GM23248 (cell line): ENCODE results near the gene FURIN. TPM values are rescaled to one million over a fixed set of nuclear protein-coding genes. Genes with fewer than 3 reads are reported as not detected.
"Not testable (repeated sequence)": the region's sequence is repeated elsewhere in the genome, so short reads cannot be mapped to it uniquely, and the experiment has no call there.

Experiments
- DNase-seq: peaks from one replicate; pipeline ENCODE4 v3.0.0-alpha.2; 2015
- H2AFZ ChIP-seq: fragments of 200-600 bp; sonication (generic); 2 replicates; pipeline ENCODE4 v1.6.1; 2016; ENCODE audit warnings: antibody characterized with exemption
- H3F3A ChIP-seq: fragments of 200-600 bp; sonication (generic); 2 replicates; pipeline ENCODE4 v1.6.1; 2016; ENCODE audit warnings: mild to moderate bottlenecking, antibody characterized with exemption, mixed run types; ENCODE audit not compliant: insufficient read depth
- H3K27ac ChIP-seq: fragments of 200-600 bp; sonication (generic); 2 replicates; pipeline ENCODE4 v1.5.1; 2016; ENCODE audit warnings: mild to moderate bottlenecking
- H3K27me3 ChIP-seq: fragments of 200-600 bp; sonication (generic); replicated peaks from 2 replicates; pipeline ENCODE4 v1.6.1; 2016; ENCODE audit warnings: mild to moderate bottlenecking; ENCODE audit not compliant: insufficient read depth
- H3K36me3 ChIP-seq: fragments of 200-600 bp; sonication (generic); 2 replicates; pipeline ENCODE4 v1.6.1; 2016; ENCODE audit warnings: low read depth, mild to moderate bottlenecking
- H3K4me1 ChIP-seq: fragments of 200-600 bp; sonication (generic); 2 replicates; pipeline ENCODE4 v1.6.1; 2016; ENCODE audit warnings: mild to moderate bottlenecking; ENCODE audit not compliant: insufficient read depth
- H3K4me2 ChIP-seq: fragments of 200-600 bp; sonication (generic); one replicate; pipeline ENCODE4 v1.6.1; 2016; ENCODE audit warnings: mild to moderate bottlenecking; ENCODE audit not compliant: unreplicated experiment
- H3K4me3 ChIP-seq: fragments of 200-600 bp; sonication (generic); 2 replicates; pipeline ENCODE4 v1.5.1; 2016; ENCODE audit warnings: mild to moderate bottlenecking
- H3K79me2 ChIP-seq: fragments of 200-600 bp; sonication (generic); 2 replicates; pipeline ENCODE4 v1.6.1; 2016; ENCODE audit warnings: mild to moderate bottlenecking; ENCODE audit not compliant: insufficient read depth
- H3K9ac ChIP-seq: fragments of 200-600 bp; sonication (generic); 2 replicates; pipeline ENCODE4 v1.6.1; 2016; ENCODE audit warnings: mild to moderate bottlenecking
- H3K9me2 ChIP-seq: fragments of 200-600 bp; sonication (generic); 2 replicates; pipeline ENCODE4 v1.6.1; 2016; ENCODE audit warnings: mixed run types, mild to moderate bottlenecking, moderate library complexity; ENCODE audit not compliant: insufficient read depth
- H3K9me3 ChIP-seq: fragments of 200-600 bp; sonication (generic); one replicate; pipeline ENCODE4 v1.6.1; 2017; ENCODE audit warnings: low read depth
- H4K20me1 ChIP-seq: fragments of 200-600 bp; sonication (generic); 2 replicates; pipeline ENCODE4 v1.6.0; 2016; ENCODE audit not compliant: insufficient read depth
- EZH2 ChIP-seq: fragments of 200-600 bp; sonication (generic); IDR thresholded peaks from 2 replicates; pipeline ENCODE4 v1.6.1; 2018; ENCODE audit warnings: antibody characterized with exemption, mild to moderate bottlenecking; ENCODE audit not compliant: insufficient read depth, poor library complexity, severe bottlenecking
- EZH2phosphoT487 ChIP-seq: fragments of 200-600 bp; sonication (generic); IDR thresholded peaks from 2 replicates; pipeline ENCODE4 v1.6.1; 2018; ENCODE audit warnings: antibody characterized with exemption, moderate library complexity, mild to moderate bottlenecking, low read depth; ENCODE audit not compliant: insufficient read depth
- WGBS, 2 experiments: methylation state at CpG; one replicate each; pipeline ENCODE4 v1.1.6; 2015 to 2017; ENCODE audit warnings: low lambda C conversion rate in 2 of 2, low coverage in 1 of 2; ENCODE audit errors: missing lambda C conversion rate in 2 of 2; 5-methylcytosine and 5-hydroxymethylcytosine counted together
- in situ Hi-C: fragments of 300-500 bp; cut with MboI; formaldehyde crosslinking; loops from 2 replicates; pipeline ENCODE4 v1.15.0; 2020
- polyA plus RNA-seq: library from polyadenylated mRNA; unstranded; fragments of >200 nt; fragmentation: Nextera tagmentation; extraction: Ambion mirVana; gene quantifications from 2 replicates; pipeline ENCODE4 v1.2.1, GENCODE V29; 2016
- total RNA-seq: library from RNA; depleted of rRNA; stranded (reverse); fragments of >200 nt; shearing (Covaris generic); gene quantifications from 2 replicates; pipeline ENCODE4 v1.2.3, GENCODE V29; 2014

FURIN gene
- total and polyA plus RNA-seq, 2 experiments from 2014 or later = 13.9 to 50.8 TPM

DNA sequence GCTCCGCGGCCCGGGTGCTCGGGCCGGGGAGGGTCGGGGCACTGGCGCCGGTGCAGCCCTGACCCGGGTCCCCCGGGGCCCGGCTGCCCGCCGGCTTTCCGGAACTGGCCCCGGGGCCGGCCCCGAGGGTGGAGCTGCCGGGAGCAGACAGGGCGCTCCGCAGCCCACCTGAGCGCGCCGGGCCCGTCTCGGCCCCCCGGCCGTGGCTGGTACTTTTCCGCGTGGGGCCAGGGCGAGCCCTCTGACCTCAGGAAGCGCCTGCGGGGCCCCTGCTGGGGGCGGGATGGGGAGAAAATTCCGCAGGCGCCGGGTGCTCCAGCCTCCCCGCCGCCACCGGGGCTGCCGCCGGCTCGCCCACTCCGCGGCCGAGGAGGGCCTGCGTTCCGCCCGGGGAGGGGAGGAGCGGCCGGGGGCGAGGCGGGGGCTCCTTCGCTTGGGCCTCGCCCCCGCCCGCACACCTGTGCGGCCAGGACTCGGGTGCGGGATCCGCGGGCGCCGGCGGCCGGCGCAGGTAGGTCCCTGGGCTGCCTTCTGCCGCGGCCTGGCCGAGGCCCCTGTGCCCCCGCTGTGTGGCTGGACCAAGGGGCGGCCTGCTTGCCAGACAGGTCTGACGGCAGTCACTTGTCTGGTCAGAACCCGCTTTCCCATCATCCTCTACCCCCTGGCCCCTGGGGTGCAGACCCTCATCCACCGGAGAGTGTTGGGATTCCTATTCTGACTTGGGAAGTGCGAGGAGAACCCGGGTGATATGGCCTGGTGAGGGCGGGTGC lies 3.5 kb downstream of the FURIN start:
- peaks cover 62% of the 10 kb centered on the region for H3K79me2 ChIP-seq

DNA sequence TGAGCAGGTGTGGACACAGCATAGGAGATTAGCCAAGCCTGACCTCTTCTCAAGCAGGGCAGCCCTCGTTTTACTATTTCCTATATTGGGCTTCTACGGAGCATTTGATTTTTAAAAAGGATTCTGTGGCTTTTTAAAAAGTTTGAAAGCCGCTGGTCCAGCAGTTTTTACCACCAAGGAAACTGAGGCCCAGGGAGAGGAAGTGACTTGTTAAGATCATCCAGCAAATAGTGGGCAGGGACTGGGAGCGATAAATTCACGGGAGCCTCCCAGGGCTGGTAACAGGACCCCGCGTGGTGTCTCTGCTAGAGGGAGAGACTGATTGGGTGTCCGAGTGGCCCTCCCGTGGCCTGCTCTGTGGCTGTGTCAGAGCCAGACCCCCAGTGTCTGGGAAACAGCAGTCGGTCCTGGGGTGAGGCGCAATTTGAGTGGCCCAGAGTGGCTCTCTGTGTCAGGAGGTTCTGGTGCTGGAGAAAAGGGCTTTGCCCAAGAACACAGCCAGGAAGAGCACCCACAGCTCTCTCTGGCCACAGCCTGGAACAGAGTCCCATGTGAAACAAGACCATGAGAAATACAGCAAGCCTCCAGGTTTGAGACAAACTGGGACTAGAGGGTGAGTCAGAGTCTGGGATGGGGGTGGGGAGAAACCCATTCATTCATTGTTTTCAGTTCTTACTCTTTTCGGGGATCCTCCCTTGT lies 4.2 kb downstream of the FURIN start:
- H3K36me3 ChIP-seq = no peaks in the 10 kb centered on the region; the same call in 1 of the 2 replicates
- peak overlapping the region; percentile 75 for H3K4me3 ChIP-seq
- peaks cover 24% of the 10 kb centered on the region for H3F3A ChIP-seq
- peaks cover 62% of the 10 kb centered on the region for H3K79me2 ChIP-seq
- H2AFZ ChIP-seq = peak overlapping the region; percentile 52
- peak overlapping the region; percentile 91 for H3K9ac ChIP-seq
- no peaks in the 10 kb centered on the region for H3K27me3 ChIP-seq
- no peaks in the 10 kb centered on the region for H3K9me2 ChIP-seq
- WGBS, 2 experiments = 6 to 12% methylated on average over 12 of the region's 12 CpGs
- peak; percentile 91 for DNase-seq
- H4K20me1 ChIP-seq = no peaks in the 10 kb centered on the region
- in situ Hi-C loops = no loop called here
- TF ChIP-seq EZH2 = no peak
- TF ChIP-seq EZH2phosphoT487 = no peak
- H3K27ac ChIP-seq = peak overlapping the region; percentile 90
- H3K4me1 ChIP-seq = peaks cover 40% of the 10 kb centered on the region
- H3K9me3 ChIP-seq = no peaks in the 10 kb centered on the region
- H3K4me2 ChIP-seq = peak overlapping the region; percentile 85

More for the DNA sequence above, 3.5 kb downstream of the FURIN start:
- DNase-seq = peak; percentile 55
- WGBS, 2 experiments = 1% methylated on average over 34 to 52 of the region's 77 CpGs
- H2AFZ ChIP-seq = peak overlapping the region; percentile 52
- no peaks in the 10 kb centered on the region for H3K27me3 ChIP-seq
- H3K4me1 ChIP-seq = peaks cover 40% of the 10 kb centered on the region
- H3K27ac ChIP-seq = peak overlapping the region; percentile 90
- H3K9ac ChIP-seq = peak overlapping the region; percentile 91
- TF ChIP-seq EZH2phosphoT487 (no peak), EZH2 (no peak)
- H3K9me2 ChIP-seq = no peaks in the 10 kb centered on the region
- H3K4me2 ChIP-seq = peak overlapping the region; percentile 85
- peaks cover 24% of the 10 kb centered on the region for H3F3A ChIP-seq
- no peaks in the 10 kb centered on the region; the same call in 1 of the 2 replicates for H3K36me3 ChIP-seq
- H3K9me3 ChIP-seq = no peaks in the 10 kb centered on the region
- in situ Hi-C loops = no loop called here
- H4K20me1 ChIP-seq = no peaks in the 10 kb centered on the region
- H3K4me3 ChIP-seq = peak overlapping the region; percentile 75

DNA sequence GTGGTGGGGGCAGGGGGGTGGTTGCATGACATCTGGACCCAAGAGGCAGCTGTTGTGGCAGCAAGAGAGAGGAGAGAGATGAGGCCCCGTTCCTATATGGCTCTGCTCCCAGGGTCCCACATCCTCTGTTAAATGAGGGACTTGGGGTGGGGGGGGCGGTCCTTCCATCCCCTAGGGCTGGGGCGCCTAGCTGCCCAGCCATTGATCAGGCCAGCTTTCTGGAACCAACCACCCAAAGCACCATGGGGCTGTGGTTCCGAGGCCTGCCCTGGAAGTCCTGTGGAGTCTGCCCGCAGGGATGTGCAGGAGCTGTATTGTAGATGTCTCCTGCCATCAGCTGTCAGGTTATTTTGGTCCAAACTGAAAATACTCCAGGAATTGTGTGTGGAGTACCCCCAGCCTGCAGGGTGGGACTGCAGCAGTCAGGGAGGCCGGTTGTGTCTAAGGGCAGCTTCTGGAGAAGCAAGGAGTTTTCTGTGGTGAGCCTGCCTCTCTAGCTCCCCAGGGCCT lies 5.2 kb downstream of the FURIN start:
- peak overlapping the region; percentile 91 for H3K9ac ChIP-seq
- H3K9me3 ChIP-seq = no peaks in the 10 kb centered on the region
- H3F3A ChIP-seq = peaks cover 24% of the 10 kb centered on the region
- peaks cover 40% of the 10 kb centered on the region for H3K4me1 ChIP-seq
- H3K4me3 ChIP-seq = peak overlapping the region; percentile 75
- peaks cover 4% of the 10 kb centered on the region; the same call in 1 of the 2 replicates for H3K36me3 ChIP-seq
- WGBS, 2 experiments = 73 to 77% methylated on average over 4 to 6 of the region's 6 CpGs
- H2AFZ ChIP-seq = no peak overlapping the region
- peak overlapping the region; percentile 90; the same call in 1 of the 2 replicates for H3K27ac ChIP-seq
- in situ Hi-C loops = no loop called here
- no peak for DNase-seq
- H3K27me3 ChIP-seq = no peaks in the 10 kb centered on the region
- H3K4me2 ChIP-seq = peak overlapping the region; percentile 85
- H3K9me2 ChIP-seq = no peaks in the 10 kb centered on the region
- peaks cover 62% of the 10 kb centered on the region for H3K79me2 ChIP-seq
- H4K20me1 ChIP-seq = no peaks in the 10 kb centered on the region
- TF ChIP-seq EZH2 = no peak
- no peak for TF ChIP-seq EZH2phosphoT487

DNA sequence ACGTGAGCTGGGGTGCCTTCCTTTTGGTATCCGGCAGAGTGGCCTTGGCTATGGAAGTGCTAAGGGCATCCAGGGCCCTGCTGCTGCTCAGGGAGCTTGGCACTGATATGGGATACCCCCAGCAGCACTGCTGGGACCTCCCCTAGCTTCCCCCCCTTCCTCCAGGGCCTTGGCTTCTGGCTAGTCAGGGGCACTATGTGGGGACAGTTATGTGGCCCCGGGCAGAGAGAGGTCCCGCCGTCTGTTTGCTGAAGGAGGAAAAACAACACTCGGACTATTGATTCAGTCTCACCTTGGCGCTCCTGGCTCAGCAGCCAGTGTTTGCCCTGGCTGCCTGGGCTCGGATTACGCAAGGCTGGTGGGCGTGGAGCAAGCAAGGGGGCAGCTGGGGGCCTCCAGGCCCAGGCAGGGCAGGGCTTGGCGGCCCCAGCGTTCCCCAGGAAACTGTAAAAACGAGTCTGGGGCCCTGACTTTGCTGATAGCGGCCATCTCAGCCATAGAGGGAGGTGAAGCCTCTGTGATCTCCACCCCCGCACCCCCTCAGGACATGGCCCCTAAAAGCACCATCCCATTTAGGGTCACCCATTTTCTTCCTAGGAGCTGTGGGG lies 5.7 kb downstream of the FURIN start:
- TF ChIP-seq EZH2phosphoT487 = no peak
- TF ChIP-seq EZH2 = no peak
- Histone ChIP-seq H3K9ac (peak overlapping the region; percentile 91; the same call in 1 of the 2 replicates), H3K27me3 (no peaks in the 10 kb centered on the region), H3K9me2 (no peaks in the 10 kb centered on the region), H4K20me1 (no peaks in the 10 kb centered on the region), H3K9me3 (no peaks in the 10 kb centered on the region), H3K4me2 (peak overlapping the region; percentile 7), H2AFZ (no peak overlapping the region), H3K79me2 (peaks cover 62% of the 10 kb centered on the region), H3K4me3 (no peak overlapping the region), H3K4me1 (peaks cover 35% of the 10 kb centered on the region), H3K36me3 (peaks cover 5% of the 10 kb centered on the region; the same call in 1 of the 2 replicates), H3F3A (peaks cover 22% of the 10 kb centered on the region), H3K27ac (no peak overlapping the region)
- in situ Hi-C loops = no loop called here
- 74 to 79% methylated on average over 13 to 15 of the region's 15 CpGs for WGBS, 2 experiments
- peak; percentile 33 for DNase-seq

DNA sequence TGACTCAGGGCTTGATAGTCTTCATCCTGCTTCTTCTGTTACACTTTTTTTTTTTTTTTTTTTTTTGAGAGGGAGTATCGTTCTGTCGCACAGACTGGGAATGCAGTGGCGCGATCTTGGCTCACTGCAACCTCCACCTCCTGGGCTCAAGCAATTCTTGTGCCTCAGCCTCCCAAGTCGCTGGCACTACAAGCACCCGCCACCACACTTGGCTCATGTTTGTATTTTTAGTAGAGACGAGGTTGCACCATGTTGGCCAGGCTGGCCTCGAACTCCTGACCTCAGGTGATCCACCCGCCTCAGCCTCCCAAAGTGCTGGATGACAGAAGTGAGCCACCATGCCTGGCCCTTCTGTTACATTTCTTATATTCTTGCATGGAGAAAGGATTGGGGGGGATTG lies 6.6 kb downstream of the FURIN start:
- not testable (repeated sequence) for H3K4me2 ChIP-seq, H3K9me3 ChIP-seq, H2AFZ ChIP-seq, DNase-seq, H3K9ac ChIP-seq, H3K4me3 ChIP-seq, H3K27ac ChIP-seq, H3K36me3 ChIP-seq, H3K27me3 ChIP-seq, H3K9me2 ChIP-seq, H4K20me1 ChIP-seq
- Histone ChIP-seq H3F3A (peaks cover 16% of the 10 kb centered on the region), H3K79me2 (peaks cover 62% of the 10 kb centered on the region), H3K4me1 (peaks cover 27% of the 10 kb centered on the region)
- 78 to 80% methylated on average over 8 to 9 of the region's 9 CpGs for WGBS, 2 experiments
- in situ Hi-C loops = loop anchor here (25.0 kb wide), 1 partner anchor 563 kb away; no protein-coding TSS in a partner anchor
